Measurements from ENCODE around the gene NAGA.

DNA sequence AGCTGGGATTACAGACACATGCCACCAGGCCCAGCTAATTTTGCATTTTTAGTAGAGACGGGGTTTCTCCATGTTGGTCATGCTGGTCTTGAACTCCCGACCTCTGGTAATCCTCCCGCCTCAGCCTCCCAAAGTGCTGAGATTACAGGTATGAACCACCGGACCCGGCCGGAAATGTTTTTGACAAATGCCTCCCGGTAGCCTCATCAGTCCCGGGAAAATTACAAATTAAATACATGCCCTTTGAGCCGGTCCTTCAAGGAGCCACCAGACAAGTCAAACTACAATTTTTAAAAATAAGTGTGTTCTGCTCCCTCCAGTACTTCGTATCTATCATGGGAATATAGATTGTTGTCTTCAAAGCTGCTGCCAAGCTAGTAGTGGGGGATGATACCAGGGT, 54.5 kb downstream of the NAGA start:
- TF ChIP-seq POLR2A (IDR thresholded peaks at IDR 0.05; ENCODE audit: low read depth, low read length) (no peak), PAX5 (IDR thresholded peaks at IDR 0.05; ENCODE audit: insufficient read depth, low read length, severe bottlenecking) (no peak), POLR2AphosphoS5 (IDR thresholded peaks at IDR 0.05; ENCODE audit: low read depth, low read length) (no peak)
